Measurements from ENCODE around the gene KDM4C. TPM values are rescaled to one million over a fixed set of nuclear protein-coding genes. Genes with fewer than 3 reads are reported as not detected.
A peak's percentile ranks its signal among the peaks of the same experiment; 100 is the strongest.

The KDM4C gene
- total RNA-seq, 1 donor from 2014 or later: 11.1 TPM

DNA sequence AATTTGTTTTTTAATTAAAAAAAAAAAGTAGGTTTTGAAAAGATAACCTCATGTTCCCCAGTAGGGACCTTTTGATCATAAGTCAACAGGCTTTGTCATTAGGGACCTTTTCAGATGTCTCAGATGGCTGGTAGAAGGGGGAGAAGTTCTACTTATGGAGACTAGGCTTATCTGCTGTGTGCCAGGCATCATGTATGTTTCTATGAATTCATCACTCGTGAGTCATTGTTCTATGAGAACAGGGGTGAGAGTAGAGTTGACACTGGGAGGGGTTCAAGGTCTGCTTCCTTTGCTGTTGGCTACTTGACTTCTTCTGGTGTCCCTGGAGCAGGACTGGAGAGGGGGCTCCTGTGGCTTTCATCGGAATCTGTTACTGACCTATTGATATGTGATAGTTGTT, 138.8 kb downstream of the KDM4C start:
- Mint-ChIP-seq H3K27me3 (ENCODE audit: insufficient read depth, low read depth) (no peaks in the 10 kb centered on the region), H3K27ac (no peak overlapping the region)
- no peak for DNase-seq (ENCODE audit: low spot score)

DNA sequence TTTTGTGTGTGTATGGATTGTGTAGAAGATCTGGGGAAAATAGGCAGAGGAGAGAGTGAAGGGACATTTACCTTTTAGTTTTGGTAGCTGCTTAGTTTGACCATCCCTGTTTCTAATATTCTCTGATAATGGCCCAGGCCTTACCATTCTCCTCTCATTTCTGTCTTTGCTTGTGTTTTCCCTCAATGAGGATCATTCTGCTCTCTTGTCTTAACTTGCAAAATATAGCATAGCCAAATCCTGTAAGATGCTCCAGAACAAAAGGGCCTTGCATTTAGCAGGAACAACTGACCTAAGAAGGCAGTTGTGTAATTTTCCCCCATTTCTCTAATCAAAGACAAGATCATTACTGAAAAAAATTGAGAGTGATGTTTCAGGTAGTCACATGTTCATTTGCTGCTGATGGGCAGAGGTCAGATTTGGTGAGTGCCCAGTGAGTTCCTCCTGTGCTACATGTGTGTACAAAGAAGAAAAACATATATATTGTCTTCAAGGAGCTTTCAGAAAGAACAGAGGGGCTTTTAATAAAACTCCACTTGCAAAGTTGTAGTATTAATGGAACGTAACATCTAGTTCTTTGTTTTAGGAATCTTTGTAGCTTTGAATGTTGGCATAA, 139.5 kb downstream of the KDM4C start:
- Mint-ChIP-seq H3K4me3 (no peak overlapping the region), H3K27ac (peak overlapping the region; percentile 67)

More for the DNA sequence above, 138.8 kb downstream of the KDM4C start:
- Histone ChIP-seq H3K27me3 (no peaks in the 10 kb centered on the region), H4K20me1 (ENCODE audit: low read depth) (no peaks in the 10 kb centered on the region), H3K9ac (no peak overlapping the region), H3K27ac (no peak overlapping the region), H3K9me3 (ENCODE audit: low read depth) (no peaks in the 10 kb centered on the region), H3K36me3 (no peaks in the 10 kb centered on the region), H2AFZ (replicated peaks) (no peak overlapping the region), H3K4me3 (no peak overlapping the region), H3F3A (ENCODE audit: low read depth) (no peaks in the 10 kb centered on the region), H3K79me2 (ENCODE audit: low read depth) (no peaks in the 10 kb centered on the region), H3K4me1 (no peaks in the 10 kb centered on the region), H3K4me2 (no peak overlapping the region)
- Mint-ChIP-seq H3K9me3 (no peaks in the 10 kb centered on the region), H3K4me1 (no peaks in the 10 kb centered on the region), H3K36me3 (peaks cover 5% of the 10 kb centered on the region), H3K4me3 (no peak overlapping the region)
- no peak for TF ChIP-seq EZH2phosphoT487 (IDR thresholded peaks at IDR 0.05)

DNA sequence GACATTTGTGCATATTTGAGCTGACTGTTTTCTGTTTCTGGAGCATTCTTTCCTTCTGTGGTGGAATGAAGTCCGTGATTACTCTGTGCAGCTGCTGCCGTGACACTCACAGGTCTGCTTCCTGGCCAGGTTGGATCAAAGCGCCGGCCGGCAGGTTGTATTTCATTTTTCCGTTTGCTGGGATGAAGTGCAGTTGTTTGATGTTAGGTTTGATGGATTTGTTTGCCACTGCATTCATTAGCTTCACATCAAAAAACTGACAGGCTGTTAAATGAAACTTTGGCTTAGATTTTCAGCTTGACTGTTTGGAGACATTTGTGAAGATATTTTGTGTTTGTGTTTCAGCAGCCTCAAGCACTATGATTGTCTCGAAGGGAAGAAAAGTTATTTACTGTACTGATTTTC, 140.1 kb downstream of the KDM4C start:
- Histone ChIP-seq H3K4me3 (no peak overlapping the region), H3K4me1 (no peaks in the 10 kb centered on the region), H3K9me3 (ENCODE audit: low read depth) (no peaks in the 10 kb centered on the region), H3K27me3 (no peaks in the 10 kb centered on the region), H4K20me1 (ENCODE audit: low read depth) (no peaks in the 10 kb centered on the region), H3K79me2 (ENCODE audit: low read depth) (no peaks in the 10 kb centered on the region), H3K27ac (no peak overlapping the region), H3K4me2 (no peak overlapping the region), H3K9ac (no peak overlapping the region), H3K36me3 (no peaks in the 10 kb centered on the region), H3F3A (ENCODE audit: low read depth) (no peaks in the 10 kb centered on the region), H2AFZ (replicated peaks) (no peak overlapping the region)
- no peaks in the 10 kb centered on the region for H3K9me3 Mint-ChIP-seq
- no peak for DNase-seq (ENCODE audit: low spot score)
- no peaks in the 10 kb centered on the region for H3K27me3 Mint-ChIP-seq (ENCODE audit: insufficient read depth, low read depth)
- no peak overlapping the region for H3K4me3 Mint-ChIP-seq
- H3K4me1 Mint-ChIP-seq: no peaks in the 10 kb centered on the region
- TF ChIP-seq EZH2phosphoT487 (IDR thresholded peaks at IDR 0.05): no peak
- TF ChIP-seq, protein P1, sequence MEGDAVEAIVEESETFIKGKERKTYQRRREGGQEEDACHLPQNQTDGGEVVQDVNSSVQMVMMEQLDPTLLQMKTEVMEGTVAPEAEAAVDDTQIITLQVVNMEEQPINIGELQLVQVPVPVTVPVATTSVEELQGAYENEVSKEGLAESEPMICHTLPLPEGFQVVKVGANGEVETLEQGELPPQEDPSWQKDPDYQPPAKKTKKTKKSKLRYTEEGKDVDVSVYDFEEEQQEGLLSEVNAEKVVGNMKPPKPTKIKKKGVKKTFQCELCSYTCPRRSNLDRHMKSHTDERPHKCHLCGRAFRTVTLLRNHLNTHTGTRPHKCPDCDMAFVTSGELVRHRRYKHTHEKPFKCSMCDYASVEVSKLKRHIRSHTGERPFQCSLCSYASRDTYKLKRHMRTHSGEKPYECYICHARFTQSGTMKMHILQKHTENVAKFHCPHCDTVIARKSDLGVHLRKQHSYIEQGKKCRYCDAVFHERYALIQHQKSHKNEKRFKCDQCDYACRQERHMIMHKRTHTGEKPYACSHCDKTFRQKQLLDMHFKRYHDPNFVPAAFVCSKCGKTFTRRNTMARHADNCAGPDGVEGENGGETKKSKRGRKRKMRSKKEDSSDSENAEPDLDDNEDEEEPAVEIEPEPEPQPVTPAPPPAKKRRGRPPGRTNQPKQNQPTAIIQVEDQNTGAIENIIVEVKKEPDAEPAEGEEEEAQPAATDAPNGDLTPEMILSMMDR (IDR thresholded peaks at IDR 0.05): no peak
- TF ChIP-seq EZH2 (IDR thresholded peaks at IDR 0.05): no peak
- H3K27ac Mint-ChIP-seq: no peak overlapping the region
- H3K36me3 Mint-ChIP-seq: peaks cover 5% of the 10 kb centered on the region

More for the DNA sequence above, 139.5 kb downstream of the KDM4C start:
- Mint-ChIP-seq H3K4me1 (no peaks in the 10 kb centered on the region), H3K36me3 (peaks cover 5% of the 10 kb centered on the region), H3K27me3 (ENCODE audit: insufficient read depth, low read depth) (no peaks in the 10 kb centered on the region), H3K9me3 (no peaks in the 10 kb centered on the region)
- H3K79me2 ChIP-seq (ENCODE audit: low read depth): no peaks in the 10 kb centered on the region
- H2AFZ ChIP-seq (replicated peaks): no peak overlapping the region
- no peaks in the 10 kb centered on the region for H3K9me3 ChIP-seq (ENCODE audit: low read depth)
- no peaks in the 10 kb centered on the region for H4K20me1 ChIP-seq (ENCODE audit: low read depth)
- no peaks in the 10 kb centered on the region for H3K4me1 ChIP-seq
- H3K36me3 ChIP-seq: no peaks in the 10 kb centered on the region
- no peaks in the 10 kb centered on the region for H3F3A ChIP-seq (ENCODE audit: low read depth)
- DNase-seq (ENCODE audit: low spot score): no peak
- TF ChIP-seq, protein P1 (IDR thresholded peaks at IDR 0.05): no peak
- TF ChIP-seq EZH2 (IDR thresholded peaks at IDR 0.05): no peak
- TF ChIP-seq EZH2phosphoT487 (IDR thresholded peaks at IDR 0.05): no peak
- peak overlapping the region; percentile 6 for H3K27ac ChIP-seq
- H3K27me3 ChIP-seq: no peaks in the 10 kb centered on the region
- H3K9ac ChIP-seq: no peak overlapping the region
- no peak overlapping the region for H3K4me3 ChIP-seq
- no peak overlapping the region for H3K4me2 ChIP-seq

DNA sequence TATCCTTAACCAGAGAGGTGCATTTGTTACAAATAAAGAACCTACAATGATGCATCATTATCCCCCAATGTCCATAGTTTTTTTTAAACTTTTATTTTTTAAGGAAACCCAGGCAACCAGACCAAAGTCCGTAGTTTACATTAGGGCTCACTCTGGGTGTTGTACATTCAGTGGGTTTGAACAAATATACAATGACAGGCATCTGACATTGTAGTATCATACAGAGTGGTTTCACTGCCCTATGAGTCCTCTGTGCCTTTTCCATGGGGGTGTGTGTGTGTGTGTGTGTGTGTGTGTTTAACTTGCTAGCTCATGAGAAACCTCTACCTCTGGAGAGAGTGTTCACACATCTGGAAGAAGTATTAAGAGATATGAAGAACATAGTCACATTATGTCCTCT, 141.5 kb downstream of the KDM4C start:
- Mint-ChIP-seq H3K27me3 (ENCODE audit: insufficient read depth, low read depth) (no peaks in the 10 kb centered on the region), H3K36me3 (peaks cover 2% of the 10 kb centered on the region), H3K4me1 (no peaks in the 10 kb centered on the region), H3K9me3 (no peaks in the 10 kb centered on the region), H3K4me3 (no peak overlapping the region), H3K27ac (no peak overlapping the region)
- TF ChIP-seq EZH2 (IDR thresholded peaks at IDR 0.05): no peak
- TF ChIP-seq, protein P1 (IDR thresholded peaks at IDR 0.05): no peak
- TF ChIP-seq EZH2phosphoT487 (IDR thresholded peaks at IDR 0.05): no peak
- no peaks in the 10 kb centered on the region for H3K9me3 ChIP-seq (ENCODE audit: low read depth)
- H3K4me3 ChIP-seq: no peak overlapping the region
- H3K79me2 ChIP-seq (ENCODE audit: low read depth): no peaks in the 10 kb centered on the region
- H3F3A ChIP-seq (ENCODE audit: low read depth): no peaks in the 10 kb centered on the region
- no peaks in the 10 kb centered on the region for H4K20me1 ChIP-seq (ENCODE audit: low read depth)
- H3K9ac ChIP-seq: no peak overlapping the region
- H3K27ac ChIP-seq: no peak overlapping the region
- H3K27me3 ChIP-seq: no peaks in the 10 kb centered on the region
- no peaks in the 10 kb centered on the region for H3K36me3 ChIP-seq
- no peak for DNase-seq (ENCODE audit: low spot score)
- no peak overlapping the region for H2AFZ ChIP-seq (replicated peaks)
- no peak overlapping the region for H3K4me2 ChIP-seq
- no peaks in the 10 kb centered on the region for H3K4me1 ChIP-seq

Measured in neural progenitor cell (in vitro differentiated cells).